DOHH2 (cell line): ENCODE data around the gene RBFOX2.

Experiments
- H3F3A ChIP-seq: fragments of 200-600 bp; sonication (generic), shearing (Covaris generic); 2 replicates; pipeline ENCODE4 v1.6.0; 2016; ENCODE audit warnings: antibody characterized with exemption, mild to moderate bottlenecking; ENCODE audit not compliant: control insufficient read depth, insufficient read depth
- H3K27ac ChIP-seq: fragments of 200-600 bp; sonication (generic); 2 replicates; pipeline ENCODE4 v1.5.1; 2014; ENCODE audit warnings: low read depth, mild to moderate bottlenecking, low read length, moderate library complexity
- H3K27me3 ChIP-seq: fragments of 200-600 bp; sonication (generic); 2 replicates; pipeline ENCODE4 v1.6.1; 2014; ENCODE audit warnings: mild to moderate bottlenecking, low read length, mixed read lengths; ENCODE audit not compliant: control insufficient read depth
- H3K36me3 ChIP-seq: fragments of 200-600 bp; sonication (generic); 2 replicates; pipeline ENCODE4 v1.6.1; 2014; ENCODE audit warnings: mild to moderate bottlenecking, low read length, moderate library complexity, mixed read lengths; ENCODE audit not compliant: control insufficient read depth
- H3K4me1 ChIP-seq: fragments of 200-600 bp; sonication (generic); 2 replicates; pipeline ENCODE4 v1.6.1; 2014; ENCODE audit warnings: mild to moderate bottlenecking, low read length, mixed read lengths; ENCODE audit not compliant: control insufficient read depth
- H3K4me2 ChIP-seq: fragments of 200-600 bp; sonication (generic); 2 replicates; pipeline ENCODE4 v1.6.0; 2014; ENCODE audit warnings: mild to moderate bottlenecking, low read length, moderate library complexity
- H3K4me3 ChIP-seq: fragments of 200-600 bp; sonication (generic); 2 replicates; pipeline ENCODE4 v1.5.1; 2014; ENCODE audit warnings: mild to moderate bottlenecking, low read length, mixed read lengths
- H3K79me2 ChIP-seq: fragments of 200-600 bp; sonication (generic); 2 replicates; pipeline ENCODE4 v1.6.1; 2014; ENCODE audit warnings: mild to moderate bottlenecking, low read length, mixed read lengths; ENCODE audit not compliant: control insufficient read depth
- H3K9me2 ChIP-seq: fragments of 200-600 bp; sonication (generic); replicated peaks from 2 replicates; pipeline ENCODE4 v1.6.1; 2014; ENCODE audit warnings: mild to moderate bottlenecking, low read length, mixed read lengths; ENCODE audit not compliant: control insufficient read depth
- H3K9me3 ChIP-seq: fragments of 200-600 bp; sonication (generic); 2 replicates; pipeline ENCODE4 v1.6.1; 2014; ENCODE audit warnings: antibody characterized with exemption, low read length, mixed read lengths; ENCODE audit not compliant: control insufficient read depth, insufficient read depth
- H4K20me1 ChIP-seq: fragments of 200-600 bp; sonication (generic); 2 replicates; pipeline ENCODE4 v1.6.0; 2014; ENCODE audit warnings: low read depth, mild to moderate bottlenecking, antibody characterized with exemption, low read length, moderate library complexity; ENCODE audit not compliant: control insufficient read depth, insufficient read depth
- CTCF ChIP-seq: fragments of 200-600 bp; sonication (generic); IDR thresholded peaks from one replicate; pipeline ENCODE4 v1.5.1; 2014; ENCODE audit warnings: antibody characterized with exemption, mild to moderate bottlenecking, low read depth, low read length; ENCODE audit not compliant: poor library complexity, severe bottlenecking
- EZH2phosphoT487 ChIP-seq: fragments of 200-600 bp; sonication (generic); IDR thresholded peaks from 2 replicates; pipeline ENCODE4 v1.6.1; 2017; ENCODE audit warnings: borderline replicate concordance, mild to moderate bottlenecking, antibody characterized with exemption, low read length, moderate library complexity, mixed read lengths

RBFOX2 gene

DNA sequence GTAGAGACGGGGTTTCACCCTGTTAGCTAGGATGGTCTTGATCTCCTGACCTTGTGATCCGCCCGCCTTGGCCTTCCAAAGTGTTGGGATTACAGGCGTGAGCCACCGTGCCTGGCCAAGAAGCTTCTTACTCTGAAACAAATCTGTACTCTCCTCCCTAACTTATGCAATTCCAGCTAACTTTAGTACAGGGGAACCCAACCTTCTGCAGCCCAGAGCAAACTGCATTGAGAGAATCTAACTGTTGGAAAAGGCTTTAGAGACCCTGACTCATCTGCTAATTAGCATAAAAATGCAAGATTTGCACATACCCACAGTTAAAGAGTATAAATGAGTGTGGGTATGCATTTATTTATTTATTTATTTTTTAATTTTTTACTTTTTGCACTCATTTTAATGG, 246.1 kb downstream of the RBFOX2 start:
- Histone ChIP-seq H3K9me3 (no peaks in the 10 kb centered on the region), H3K4me3 (no peak overlapping the region), H3K4me2 (no peak overlapping the region), H3K36me3 (peaks cover 31% of the 10 kb centered on the region), H3F3A (0 out of 2 replicates have a peak, but pooled peaks cover 3% of the 10 kb centered on the region), H3K27ac (no peak overlapping the region), H3K79me2 (peaks cover 17% of the 10 kb centered on the region), H4K20me1 (no peaks in the 10 kb centered on the region), H3K9me2 (no peaks in the 10 kb centered on the region), H3K4me1 (peaks cover 64% of the 10 kb centered on the region), H3K27me3 (no peaks in the 10 kb centered on the region)
- no peak for TF ChIP-seq EZH2phosphoT487
- no peak for TF ChIP-seq CTCF

DNA sequence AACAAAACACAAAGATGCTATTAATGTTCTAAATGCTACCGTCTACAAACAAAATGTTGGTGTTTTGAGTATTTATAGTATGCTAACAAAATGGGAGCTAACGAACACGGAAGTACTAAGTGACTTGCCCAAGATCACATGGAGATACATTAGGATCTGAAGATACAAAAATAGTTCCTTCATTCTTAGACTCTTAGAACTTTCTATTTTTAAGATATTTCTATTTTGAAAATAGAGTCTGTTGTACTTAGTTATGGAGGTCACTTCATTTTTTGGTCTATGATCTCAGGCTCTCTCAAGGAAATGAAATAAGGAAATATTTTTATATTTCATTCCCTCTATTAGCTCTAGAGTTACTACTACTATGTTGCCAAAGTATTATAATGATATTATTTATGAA, 246.7 kb downstream of the RBFOX2 start:
- Histone ChIP-seq H3K4me3 (no peak overlapping the region), H3K9me3 (no peaks in the 10 kb centered on the region), H3K27me3 (no peaks in the 10 kb centered on the region), H3F3A (0 out of 2 replicates have a peak, but pooled peaks cover 3% of the 10 kb centered on the region), H3K4me2 (no peak overlapping the region), H3K27ac (no peak overlapping the region), H3K36me3 (peaks cover 33% of the 10 kb centered on the region), H3K9me2 (no peaks in the 10 kb centered on the region), H3K79me2 (peaks cover 17% of the 10 kb centered on the region), H4K20me1 (no peaks in the 10 kb centered on the region), H3K4me1 (peaks cover 63% of the 10 kb centered on the region)
- TF ChIP-seq CTCF = no peak
- TF ChIP-seq EZH2phosphoT487 = no peak

GRCh38 chr22:35777335-35777975, 251.2 kb downstream of the RBFOX2 start:
- Histone ChIP-seq H3K9me3 (no peaks in the 10 kb centered on the region), H4K20me1 (no peaks in the 10 kb centered on the region), H3K4me2 (0 out of 2 replicates have a peak overlapping the region, but pooled peaks have one; percentile 10), H3F3A (0 out of 2 replicates have a peak, but pooled peaks cover 3% of the 10 kb centered on the region), H3K4me3 (no peak overlapping the region), H3K27me3 (no peaks in the 10 kb centered on the region), H3K79me2 (no peaks in the 10 kb centered on the region), H3K4me1 (peaks cover 25% of the 10 kb centered on the region), H3K36me3 (peaks cover 30% of the 10 kb centered on the region), H3K27ac (no peak overlapping the region), H3K9me2 (no peaks in the 10 kb centered on the region)
- TF ChIP-seq EZH2phosphoT487 = no peak
- TF ChIP-seq CTCF = no peak
